HCT116 (cell line): Measurements from ENCODE around the gene KCNRG. TPM values are rescaled to one million over a fixed set of nuclear protein-coding genes. Genes with fewer than 3 reads are reported as not detected.

Experiments
- ATAC-seq: fragments of 200-7000 bp; cut with Tn5 transposase; 2 replicates; pipeline ENCODE4 v1.9.1; 2020; ENCODE audit warnings: mild to moderate bottlenecking, moderate library complexity
- BruUV-seq: library from RNA; stranded (reverse); fragments of 400-500 nt; replicated peaks from 2 replicates; lab custom pipeline; 2021; lab: Mats Ljungman, UMichigan
- CTCF ChIA-PET: fragments of 300-600 bp; sonication (Branson Sonifier 250); formaldehyde crosslinking; loops from one replicate; lab custom pipeline; 2021; ENCODE audit warnings: antibody characterized with exemption; lab: Charles Lee
- POLR2A ChIA-PET: fragments of 300-600, 350-600 bp; sonication (Branson Sonifier 250); formaldehyde crosslinking; loops from one replicate; lab custom pipeline; 2021; ENCODE audit warnings: antibody characterized with exemption; lab: Charles Lee
- RAD21 ChIA-PET, 2 experiments: fragments of 300-600 bp; sonication (Branson Sonifier 250); formaldehyde crosslinking; loops; one replicate each; lab custom pipeline; 2023; ENCODE audit warnings: low total read pairs in 2 of 2; ENCODE audit not compliant: uncharacterized antibody in 2 of 2, unreplicated experiment in 2 of 2, low non-redundant PET in 1 of 2; lab: Charles Lee
- DNase-seq: peaks from one replicate; pipeline ENCODE4 v3.0.0-alpha.2; 2010; ENCODE audit warnings: low read depth, low spot score
- H2AFZ ChIP-seq: fragments of 200-600 bp; shearing (Covaris generic), sonication (generic); 2 replicates; pipeline ENCODE4 v1.6.1; 2017; ENCODE audit warnings: low read depth, mixed run types, mixed read lengths, antibody characterized with exemption, low read length; ENCODE audit not compliant: poor library complexity, severe bottlenecking
- H3K27ac ChIP-seq: 2 replicates; pipeline ENCODE4 v1.5.1; 2012; ENCODE audit warnings: low read depth, low read length
- H3K27me3 ChIP-seq: fragments of 200-600 bp; sonication (generic); 2 replicates; pipeline ENCODE4 v1.6.1; 2016; ENCODE audit warnings: mixed run types, low read length, mixed read lengths; ENCODE audit not compliant: insufficient read depth
- H3K36me3 ChIP-seq, 2 experiments: fragments of 200-500 bp in 1 of 2; fragments of 200-600 bp in 1 of 2; sonication (Bioruptor generic) in 1 of 2; sonication (generic) in 1 of 2; 2 replicates each; pipeline versions ENCODE4 v1.5.1 to v1.6.1; 2014 to 2016; ENCODE audit warnings: low read length in 2 of 2, inconsistent platforms in 1 of 2, mixed read lengths in 1 of 2, mixed run types in 1 of 2; ENCODE audit not compliant: insufficient read depth in 2 of 2, control insufficient read depth in 1 of 2
- H3K4me1 ChIP-seq, 2 experiments: fragments of 200-600 bp in 1 of 2; sonication (generic) in 1 of 2; 2 replicates each; pipeline versions ENCODE4 v1.5.1 to v1.6.1; 2012 to 2017; ENCODE audit warnings: low read length in 2 of 2, inconsistent platforms in 1 of 2, mild to moderate bottlenecking in 1 of 2, mixed read lengths in 1 of 2, mixed run types in 1 of 2, moderate library complexity in 1 of 2; ENCODE audit not compliant: insufficient read depth in 2 of 2, control insufficient read depth in 1 of 2
- H3K4me2 ChIP-seq: fragments of 200-600 bp; sonication (generic); 2 replicates; pipeline ENCODE4 v1.6.1; 2017; ENCODE audit warnings: mixed run types, low read length, mixed read lengths
- H3K4me3 ChIP-seq, 2 experiments: fragments of 200-600 bp in 1 of 2; sonication (generic) in 1 of 2; replicated peaks in 1 of 2; 2 replicates each; pipeline ENCODE4 v1.5.1; 2011 to 2016; ENCODE audit warnings: low read length in 2 of 2, control low read depth in 1 of 2, low read depth in 1 of 2, mild to moderate bottlenecking in 1 of 2, mixed read lengths in 1 of 2, mixed run types in 1 of 2
- H3K79me2 ChIP-seq: fragments of 200-600 bp; sonication (generic); 2 replicates; pipeline ENCODE4 v1.6.1; 2017; ENCODE audit warnings: mild to moderate bottlenecking, mixed run types, low read length, moderate library complexity, mixed read lengths; ENCODE audit not compliant: insufficient read depth
- H3K9ac ChIP-seq: fragments of 200-600 bp; sonication (generic); 2 replicates; pipeline ENCODE4 v1.6.1; 2016; ENCODE audit warnings: low read length, mixed read lengths
- H3K9me2 ChIP-seq: fragments of 200-600 bp; sonication (generic), shearing (Covaris generic); 2 replicates; pipeline ENCODE4 v1.6.1; 2017; ENCODE audit warnings: mixed run types, mild to moderate bottlenecking, moderate library complexity; ENCODE audit not compliant: insufficient read depth
- H3K9me3 ChIP-seq, 2 experiments: fragments of 200-500 bp in 1 of 2; fragments of 200-600 bp in 1 of 2; sonication (Bioruptor generic) in 1 of 2; sonication (generic) in 1 of 2; 2 replicates each; pipeline ENCODE4 v1.6.1; 2014 to 2017; ENCODE audit warnings: low read length in 2 of 2, mixed read lengths in 2 of 2, inconsistent platforms in 1 of 2, low read depth in 1 of 2, mild to moderate bottlenecking in 1 of 2, mixed run types in 1 of 2, moderate library complexity in 1 of 2; ENCODE audit not compliant: control insufficient read depth in 1 of 2, insufficient read depth in 1 of 2
- H4K20me1 ChIP-seq: fragments of 200-600 bp; sonication (generic), shearing (Covaris generic); 2 replicates; pipeline ENCODE4 v1.6.1; 2017; ENCODE audit warnings: mixed run types, mild to moderate bottlenecking, moderate library complexity; ENCODE audit not compliant: insufficient read depth
- CBX3 ChIP-seq: IDR thresholded peaks from 2 replicates; pipeline ENCODE4 v1.6.1; 2012; ENCODE audit warnings: low read depth
- CEBPB ChIP-seq: IDR thresholded peaks from 2 replicates; pipeline ENCODE4 v1.6.1; 2012; ENCODE audit warnings: low read depth
- EGR1 ChIP-seq: IDR thresholded peaks from 2 replicates; pipeline ENCODE4 v1.6.1; 2012; ENCODE audit warnings: low read depth
- ELF1 ChIP-seq: IDR thresholded peaks from 2 replicates; pipeline ENCODE4 v1.6.1; 2012; ENCODE audit warnings: low read depth, borderline replicate concordance
- EZH2 ChIP-seq: fragments of 200-600 bp; sonication (generic); IDR thresholded peaks from 2 replicates; pipeline ENCODE4 v1.6.1; 2017; ENCODE audit warnings: antibody characterized with exemption, mixed run types
- EZH2phosphoT487 ChIP-seq: fragments of 200-600 bp; IDR thresholded peaks from 2 replicates; pipeline ENCODE4 v1.6.1; 2018; ENCODE audit warnings: antibody characterized with exemption, borderline replicate concordance
- FOSL1 ChIP-seq: IDR thresholded peaks from 2 replicates; pipeline ENCODE4 v1.6.1; 2012; ENCODE audit warnings: low read depth
- JUND ChIP-seq: IDR thresholded peaks from 2 replicates; pipeline ENCODE4 v1.6.1; 2012
- POLR2A ChIP-seq: IDR thresholded peaks from 2 replicates; pipeline ENCODE4 v1.7.0; 2011; ENCODE audit warnings: borderline replicate concordance; ENCODE audit not compliant: insufficient read depth, insufficient read length; ENCODE audit errors: extremely low read depth
- POLR2AphosphoS5 ChIP-seq: IDR thresholded peaks from 2 replicates; pipeline ENCODE4 v1.6.1; 2011; ENCODE audit warnings: mild to moderate bottlenecking, low read depth, low read length, moderate library complexity
- RAD21 ChIP-seq: IDR thresholded peaks from 2 replicates; pipeline ENCODE4 v1.6.1; 2012; ENCODE audit warnings: low read depth, mild to moderate bottlenecking
- SIN3A ChIP-seq: IDR thresholded peaks from 2 replicates; pipeline ENCODE4 v1.6.1; 2012; ENCODE audit warnings: low read depth
- SP1 ChIP-seq: IDR thresholded peaks from 2 replicates; pipeline ENCODE4 v1.6.1; 2012; ENCODE audit warnings: low read depth
- SRF ChIP-seq: IDR thresholded peaks from 2 replicates; pipeline ENCODE4 v1.6.1; 2012; ENCODE audit warnings: low read depth
- TCF7L2 ChIP-seq: IDR thresholded peaks from 2 replicates; pipeline ENCODE4 v1.7.0; 2011; ENCODE audit warnings: borderline replicate concordance, inconsistent platforms; ENCODE audit not compliant: insufficient read depth, insufficient read length; ENCODE audit errors: extremely low read depth
- ZNF274 ChIP-seq: fragments of 200-500 bp; sonication (Bioruptor generic); IDR thresholded peaks from 2 replicates; pipeline ENCODE4 v1.6.1; 2014; ENCODE audit warnings: mild to moderate bottlenecking, low read depth, low read length, inconsistent platforms
- intact Hi-C: fragments of 100-400 bp; cut with micrococcal nuclease; formaldehyde crosslinking; loops from 2 replicates; pipeline ENCODE4 v1.10.0; 2022
- total RNA-seq: library from RNA; stranded (reverse); gene quantifications from one replicate; pipeline ENCODE4 v1.2.1, GENCODE V29; 2021; ENCODE audit not compliant: unreplicated experiment
- TF ChIP-seq, protein P1 (sequence below), 3 experiments: fragments of 200-600 bp in 1 of 3; sonication (generic) in 1 of 3; IDR thresholded peaks in 2 of 3; conservative IDR thresholded peaks in 1 of 3; 2 replicates each; pipeline ENCODE4 v1.5.1; 2012 to 2017; ENCODE audit warnings: low read depth in 2 of 3, low read length in 2 of 3, antibody characterized with exemption in 1 of 3, borderline replicate concordance in 1 of 3, control low read depth in 1 of 3, mild to moderate bottlenecking in 1 of 3, mixed read lengths in 1 of 3, mixed run types in 1 of 3, moderate library complexity in 1 of 3; ENCODE audit not compliant: insufficient read depth in 1 of 3
- TF ChIP-seq, protein P2 (sequence below): IDR thresholded peaks from 2 replicates; pipeline ENCODE4 v1.6.1; 2012
- TF ChIP-seq, protein P3 (sequence below): IDR thresholded peaks from 2 replicates; pipeline ENCODE4 v1.6.1; 2011; ENCODE audit warnings: mild to moderate bottlenecking, low read length, moderate library complexity; ENCODE audit not compliant: insufficient replicate concordance; ENCODE audit errors: extremely low read depth
- TF ChIP-seq, protein P4 (sequence below): IDR thresholded peaks from 2 replicates; pipeline ENCODE4 v1.6.1; 2012; ENCODE audit warnings: low read depth

The KCNRG gene
- total RNA-seq, 1 experiment from 2014 or later: 2.5 TPM

DNA sequence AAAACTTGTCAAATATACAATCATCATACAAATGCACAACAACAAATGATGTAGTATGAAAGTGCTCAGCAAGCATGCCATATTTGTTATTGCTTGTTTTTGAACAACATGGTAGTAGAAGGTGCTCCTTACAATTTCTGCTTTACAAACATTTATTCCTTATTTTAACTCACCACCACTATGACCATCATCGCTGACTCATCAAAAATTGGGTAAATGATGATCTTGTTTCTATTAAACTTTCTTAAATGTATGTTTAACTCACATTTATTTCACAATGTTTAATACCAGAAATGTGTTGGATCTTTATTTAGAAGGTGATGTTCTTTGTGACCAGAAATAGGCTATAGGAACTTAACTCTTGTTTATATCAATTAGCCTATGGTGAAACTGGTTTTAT is 45.5 kb downstream of the KCNRG start:
- CTCF ChIA-PET: no interaction called here
- no peak for DNase-seq
- intact Hi-C loops: no loop called here
- no peaks in the 10 kb centered on the region for H3K27me3 ChIP-seq
- no peak for ATAC-seq
- H3K4me2 ChIP-seq: no peak overlapping the region
- H3K27ac ChIP-seq: no peak overlapping the region
- no peaks in the 10 kb centered on the region for H3K4me1 ChIP-seq
- TF ChIP-seq CEBPB (no peak), SIN3A (no peak), EZH2 (no peak), EZH2phosphoT487 (no peak), ELF1 (no peak), TCF7L2 (no peak), FOSL1 (no peak), SRF (no peak), SP1 (no peak), POLR2AphosphoS5 (no peak), CBX3 (no peak), JUND (no peak), EGR1 (no peak), ZNF274 (no peak), POLR2A (no peak), RAD21 (no peak)
- TF ChIP-seq, protein P1, sequence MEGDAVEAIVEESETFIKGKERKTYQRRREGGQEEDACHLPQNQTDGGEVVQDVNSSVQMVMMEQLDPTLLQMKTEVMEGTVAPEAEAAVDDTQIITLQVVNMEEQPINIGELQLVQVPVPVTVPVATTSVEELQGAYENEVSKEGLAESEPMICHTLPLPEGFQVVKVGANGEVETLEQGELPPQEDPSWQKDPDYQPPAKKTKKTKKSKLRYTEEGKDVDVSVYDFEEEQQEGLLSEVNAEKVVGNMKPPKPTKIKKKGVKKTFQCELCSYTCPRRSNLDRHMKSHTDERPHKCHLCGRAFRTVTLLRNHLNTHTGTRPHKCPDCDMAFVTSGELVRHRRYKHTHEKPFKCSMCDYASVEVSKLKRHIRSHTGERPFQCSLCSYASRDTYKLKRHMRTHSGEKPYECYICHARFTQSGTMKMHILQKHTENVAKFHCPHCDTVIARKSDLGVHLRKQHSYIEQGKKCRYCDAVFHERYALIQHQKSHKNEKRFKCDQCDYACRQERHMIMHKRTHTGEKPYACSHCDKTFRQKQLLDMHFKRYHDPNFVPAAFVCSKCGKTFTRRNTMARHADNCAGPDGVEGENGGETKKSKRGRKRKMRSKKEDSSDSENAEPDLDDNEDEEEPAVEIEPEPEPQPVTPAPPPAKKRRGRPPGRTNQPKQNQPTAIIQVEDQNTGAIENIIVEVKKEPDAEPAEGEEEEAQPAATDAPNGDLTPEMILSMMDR (IDR thresholded peaks at IDR 0.05 in 2 of 3, conservative IDR thresholded peaks at IDR 0.05 in 1 of 3; ENCODE audit: borderline replicate concordance in 1 of 3, insufficient read depth in 1 of 3, low read depth in 2 of 3, low read length in 2 of 3): no peak
- TF ChIP-seq, protein P2, sequence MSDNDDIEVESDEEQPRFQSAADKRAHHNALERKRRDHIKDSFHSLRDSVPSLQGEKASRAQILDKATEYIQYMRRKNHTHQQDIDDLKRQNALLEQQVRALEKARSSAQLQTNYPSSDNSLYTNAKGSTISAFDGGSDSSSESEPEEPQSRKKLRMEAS: no peak
- TF ChIP-seq, protein P3, sequence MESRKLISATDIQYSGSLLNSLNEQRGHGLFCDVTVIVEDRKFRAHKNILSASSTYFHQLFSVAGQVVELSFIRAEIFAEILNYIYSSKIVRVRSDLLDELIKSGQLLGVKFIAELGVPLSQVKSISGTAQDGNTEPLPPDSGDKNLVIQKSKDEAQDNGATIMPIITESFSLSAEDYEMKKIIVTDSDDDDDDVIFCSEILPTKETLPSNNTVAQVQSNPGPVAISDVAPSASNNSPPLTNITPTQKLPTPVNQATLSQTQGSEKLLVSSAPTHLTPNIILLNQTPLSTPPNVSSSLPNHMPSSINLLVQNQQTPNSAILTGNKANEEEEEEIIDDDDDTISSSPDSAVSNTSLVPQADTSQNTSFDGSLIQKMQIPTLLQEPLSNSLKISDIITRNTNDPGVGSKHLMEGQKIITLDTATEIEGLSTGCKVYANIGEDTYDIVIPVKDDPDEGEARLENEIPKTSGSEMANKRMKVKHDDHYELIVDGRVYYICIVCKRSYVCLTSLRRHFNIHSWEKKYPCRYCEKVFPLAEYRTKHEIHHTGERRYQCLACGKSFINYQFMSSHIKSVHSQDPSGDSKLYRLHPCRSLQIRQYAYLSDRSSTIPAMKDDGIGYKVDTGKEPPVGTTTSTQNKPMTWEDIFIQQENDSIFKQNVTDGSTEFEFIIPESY: no peak
- TF ChIP-seq, protein P4, sequence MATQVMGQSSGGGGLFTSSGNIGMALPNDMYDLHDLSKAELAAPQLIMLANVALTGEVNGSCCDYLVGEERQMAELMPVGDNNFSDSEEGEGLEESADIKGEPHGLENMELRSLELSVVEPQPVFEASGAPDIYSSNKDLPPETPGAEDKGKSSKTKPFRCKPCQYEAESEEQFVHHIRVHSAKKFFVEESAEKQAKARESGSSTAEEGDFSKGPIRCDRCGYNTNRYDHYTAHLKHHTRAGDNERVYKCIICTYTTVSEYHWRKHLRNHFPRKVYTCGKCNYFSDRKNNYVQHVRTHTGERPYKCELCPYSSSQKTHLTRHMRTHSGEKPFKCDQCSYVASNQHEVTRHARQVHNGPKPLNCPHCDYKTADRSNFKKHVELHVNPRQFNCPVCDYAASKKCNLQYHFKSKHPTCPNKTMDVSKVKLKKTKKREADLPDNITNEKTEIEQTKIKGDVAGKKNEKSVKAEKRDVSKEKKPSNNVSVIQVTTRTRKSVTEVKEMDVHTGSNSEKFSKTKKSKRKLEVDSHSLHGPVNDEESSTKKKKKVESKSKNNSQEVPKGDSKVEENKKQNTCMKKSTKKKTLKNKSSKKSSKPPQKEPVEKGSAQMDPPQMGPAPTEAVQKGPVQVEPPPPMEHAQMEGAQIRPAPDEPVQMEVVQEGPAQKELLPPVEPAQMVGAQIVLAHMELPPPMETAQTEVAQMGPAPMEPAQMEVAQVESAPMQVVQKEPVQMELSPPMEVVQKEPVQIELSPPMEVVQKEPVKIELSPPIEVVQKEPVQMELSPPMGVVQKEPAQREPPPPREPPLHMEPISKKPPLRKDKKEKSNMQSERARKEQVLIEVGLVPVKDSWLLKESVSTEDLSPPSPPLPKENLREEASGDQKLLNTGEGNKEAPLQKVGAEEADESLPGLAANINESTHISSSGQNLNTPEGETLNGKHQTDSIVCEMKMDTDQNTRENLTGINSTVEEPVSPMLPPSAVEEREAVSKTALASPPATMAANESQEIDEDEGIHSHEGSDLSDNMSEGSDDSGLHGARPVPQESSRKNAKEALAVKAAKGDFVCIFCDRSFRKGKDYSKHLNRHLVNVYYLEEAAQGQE: no peak
- no TSS peak for BruUV-seq
- H3K9me2 ChIP-seq: no peaks in the 10 kb centered on the region
- H3K79me2 ChIP-seq: peaks cover 93% of the 10 kb centered on the region
- H2AFZ ChIP-seq: no peak overlapping the region
- H4K20me1 ChIP-seq: peaks cover 22% of the 10 kb centered on the region; the same call in 1 of the 2 replicates
- H3K36me3 ChIP-seq: peaks cover 14 to 25% of the 10 kb centered on the region in 2 experiments; a peak in 3 of 4 replicates
- H3K4me3 ChIP-seq: no peak overlapping the region
- POLR2A ChIA-PET: no interaction called here
- RAD21 ChIA-PET: no interaction called here
- no peaks in the 10 kb centered on the region for H3K9me3 ChIP-seq
- H3K9ac ChIP-seq: no peak overlapping the region
